ENCODE results near the gene CCDC57. TPM values are rescaled to one million over a fixed set of nuclear protein-coding genes. Genes with fewer than 3 reads are reported as not detected.

Gene CCDC57
- total RNA-seq, 6 experiments from 2014 or later: 10.1 to 37.4 (median 17.2) TPM

DNA sequence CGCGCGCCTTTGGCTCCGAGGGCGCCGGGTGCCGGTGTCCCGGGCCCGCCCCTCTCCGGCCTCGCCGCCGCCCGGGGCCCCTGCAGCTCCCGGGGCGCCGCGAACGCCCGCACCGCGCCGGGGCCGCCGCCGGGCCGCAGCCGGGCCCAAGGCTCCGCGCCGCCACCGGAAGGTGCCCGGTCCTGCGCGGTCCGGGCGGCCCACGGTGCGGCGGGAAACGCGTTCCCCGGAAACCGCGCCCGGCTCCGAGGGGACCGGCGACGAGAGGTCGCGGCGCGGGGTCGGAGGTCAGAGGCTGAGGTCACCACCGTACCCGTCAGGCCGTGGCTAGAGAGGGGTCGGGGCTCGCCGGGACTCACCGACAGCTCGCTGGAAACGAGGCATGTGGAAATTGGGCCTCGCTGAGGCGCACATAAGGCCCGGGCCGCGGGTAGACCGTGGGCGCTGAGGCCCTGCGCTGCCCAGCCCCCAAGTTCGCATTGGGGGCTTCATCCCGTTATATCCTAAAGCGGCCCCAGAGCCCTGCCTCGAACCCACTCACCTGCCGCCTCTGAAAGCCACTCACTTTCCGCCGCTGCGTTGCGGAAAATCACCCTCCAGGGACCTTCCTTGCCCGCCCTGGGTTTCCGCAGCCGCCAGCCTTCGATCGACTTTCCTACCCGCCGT, 146.9 kb downstream of the CCDC57 start, which contains the start of gene DUS1L:
DUS1L (minus strand) TSS at position 167 of the 666 bp plus-strand sequence. CDS start 745 bp downstream, outside the sequence.
- ATAC-seq (peak; percentile 69 to 83 (median 80)), DNase-seq (peak in 2 of 3 donors; percentile 64 to 74)
- peak within 1 kb of the TSS; percentile 66 to 77 (median 70) for H3K27ac ChIP-seq
- H3K4me1 ChIP-seq: peaks cover 0 to 17% (median 6%) of the 10 kb centered on the region in 4 donors
- TF ChIP-seq POLR2A (IDR thresholded peaks at IDR 0.05): peak; percentile 42
- TF ChIP-seq, protein P1, sequence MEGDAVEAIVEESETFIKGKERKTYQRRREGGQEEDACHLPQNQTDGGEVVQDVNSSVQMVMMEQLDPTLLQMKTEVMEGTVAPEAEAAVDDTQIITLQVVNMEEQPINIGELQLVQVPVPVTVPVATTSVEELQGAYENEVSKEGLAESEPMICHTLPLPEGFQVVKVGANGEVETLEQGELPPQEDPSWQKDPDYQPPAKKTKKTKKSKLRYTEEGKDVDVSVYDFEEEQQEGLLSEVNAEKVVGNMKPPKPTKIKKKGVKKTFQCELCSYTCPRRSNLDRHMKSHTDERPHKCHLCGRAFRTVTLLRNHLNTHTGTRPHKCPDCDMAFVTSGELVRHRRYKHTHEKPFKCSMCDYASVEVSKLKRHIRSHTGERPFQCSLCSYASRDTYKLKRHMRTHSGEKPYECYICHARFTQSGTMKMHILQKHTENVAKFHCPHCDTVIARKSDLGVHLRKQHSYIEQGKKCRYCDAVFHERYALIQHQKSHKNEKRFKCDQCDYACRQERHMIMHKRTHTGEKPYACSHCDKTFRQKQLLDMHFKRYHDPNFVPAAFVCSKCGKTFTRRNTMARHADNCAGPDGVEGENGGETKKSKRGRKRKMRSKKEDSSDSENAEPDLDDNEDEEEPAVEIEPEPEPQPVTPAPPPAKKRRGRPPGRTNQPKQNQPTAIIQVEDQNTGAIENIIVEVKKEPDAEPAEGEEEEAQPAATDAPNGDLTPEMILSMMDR (IDR thresholded peaks at IDR 0.05): no peak
- H3K9me3 ChIP-seq: no peaks in the 10 kb centered on the region
- intact Hi-C loops (cut with DNase I): no loop called here
- H3K27me3 ChIP-seq: no peaks in the 10 kb centered on the region
- H3K4me3 ChIP-seq: peak within 1 kb of the TSS; percentile 76 to 89 (median 87)
- 18% methylated on average over 27 of the region's 88 CpGs for WGBS (ENCODE audit: insufficient coverage, low coverage, low lambda C conversion rate, missing lambda C conversion rate)
- peaks cover 0 to 21% (median 4%) of the 10 kb centered on the region in 4 donors for H3K36me3 ChIP-seq

- no peak for TF ChIP-seq POLR2A (IDR thresholded peaks at IDR 0.05)
- TF ChIP-seq, protein P1 (IDR thresholded peaks at IDR 0.05): no peak
- Histone ChIP-seq H3K4me1 (peaks cover 0 to 17% (median 6%) of the 10 kb centered on the region in 4 donors), H3K9me3 (no peaks in the 10 kb centered on the region), H3K27ac (peak overlapping the region in 2 of 3 donors; percentile 66), H3K36me3 (peaks cover 0 to 27% (median 4%) of the 10 kb centered on the region in 4 donors), H3K4me3 (peak overlapping the region; percentile 76 to 89 (median 87)), H3K27me3 (no peaks in the 10 kb centered on the region)
- DNase-seq: no peak
- WGBS (ENCODE audit: insufficient coverage, low coverage, low lambda C conversion rate, missing lambda C conversion rate): no CpG with 5 or more reads among the region's 47 CpGs
- peak in 1 of 4 donors; percentile 1 for ATAC-seq
- intact Hi-C loops (cut with DNase I): no loop called here
These were observed 147.4 kb downstream of the CCDC57 start for GRCh38 chr17:82065193-82065637.

DNA sequence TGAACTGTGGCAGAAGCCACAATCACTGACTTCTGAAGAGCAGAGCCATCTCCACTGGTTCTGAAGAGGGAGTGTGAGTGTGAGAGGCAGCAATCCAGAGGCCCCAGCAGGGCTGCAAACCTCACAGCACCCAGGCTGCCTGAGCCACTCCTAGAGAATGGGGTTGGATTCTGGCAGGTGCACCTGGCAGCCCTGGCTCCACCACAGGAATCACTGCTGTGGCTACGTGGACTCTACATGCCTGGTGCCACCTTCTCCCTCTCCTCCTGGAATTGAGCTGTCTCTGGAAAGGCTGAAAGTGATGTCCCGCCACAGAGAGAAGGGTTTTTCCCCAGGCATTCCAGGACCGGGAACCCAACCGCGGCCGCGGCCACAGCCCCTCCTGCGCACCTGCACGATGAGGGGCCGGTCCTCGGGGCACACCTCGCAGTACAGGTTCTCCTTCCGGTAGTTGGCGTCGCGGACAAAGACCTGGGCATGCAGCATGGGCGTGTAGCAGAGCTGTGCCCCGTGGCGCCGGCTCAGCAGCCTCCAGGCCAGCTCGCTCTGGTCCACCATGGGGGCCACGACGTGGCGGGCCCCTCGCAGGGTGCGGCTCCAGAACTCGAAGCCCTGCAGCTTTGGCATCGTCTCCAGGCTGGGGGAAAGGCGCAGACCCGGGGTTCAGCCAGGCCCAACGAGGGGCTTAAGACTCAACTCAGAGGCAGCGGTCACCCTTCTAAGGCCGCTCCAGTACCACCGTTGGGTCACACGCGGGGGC, 148.0 kb downstream of the CCDC57 start:
- Histone ChIP-seq H3K4me1 (peaks cover 0 to 17% (median 6%) of the 10 kb centered on the region in 4 donors), H3K27me3 (no peaks in the 10 kb centered on the region), H3K4me3 (peak overlapping the region; percentile 76 to 89 (median 87)), H3K27ac (peak overlapping the region in 2 of 3 donors; percentile 66), H3K36me3 (peaks cover 0 to 28% (median 4%) of the 10 kb centered on the region in 4 donors), H3K9me3 (no peaks in the 10 kb centered on the region)
- TF ChIP-seq, protein P1 (IDR thresholded peaks at IDR 0.05): no peak
- TF ChIP-seq POLR2A (IDR thresholded peaks at IDR 0.05): no peak
- no CpG with 5 or more reads among the region's 36 CpGs for WGBS (ENCODE audit: insufficient coverage, low coverage, low lambda C conversion rate, missing lambda C conversion rate)
- ATAC-seq: peak; percentile 50 to 61 (median 58)
- DNase-seq: no peak
- intact Hi-C loops (cut with DNase I): no loop called here

GRCh38 chr17:82063424-82064415, 148.9 kb downstream of the CCDC57 start:
- ATAC-seq (peak; percentile 51 to 78 (median 59)), DNase-seq (peak in 2 of 3 donors; percentile 79 to 82)
- no CpG with 5 or more reads among the region's 20 CpGs for WGBS (ENCODE audit: insufficient coverage, low coverage, low lambda C conversion rate, missing lambda C conversion rate)
- peak overlapping the region in 1 of 3 donors; percentile 66 for H3K27ac ChIP-seq
- no peak for TF ChIP-seq POLR2A (IDR thresholded peaks at IDR 0.05)
- TF ChIP-seq, protein P1 (IDR thresholded peaks at IDR 0.05): no peak
- intact Hi-C loops (cut with DNase I): no loop called here
- no peaks in the 10 kb centered on the region for H3K9me3 ChIP-seq
- H3K27me3 ChIP-seq: no peaks in the 10 kb centered on the region
- peaks cover 0 to 34% (median 4%) of the 10 kb centered on the region in 4 donors for H3K36me3 ChIP-seq
- peaks cover 0 to 17% (median 6%) of the 10 kb centered on the region in 4 donors for H3K4me1 ChIP-seq
- H3K4me3 ChIP-seq: peak overlapping the region; percentile 76 to 89 (median 87)

Measured in right lobe of liver (tissue), 6 donors.